ENCODE results near the gene SLC35A2.

Gene SLC35A2

DNA sequence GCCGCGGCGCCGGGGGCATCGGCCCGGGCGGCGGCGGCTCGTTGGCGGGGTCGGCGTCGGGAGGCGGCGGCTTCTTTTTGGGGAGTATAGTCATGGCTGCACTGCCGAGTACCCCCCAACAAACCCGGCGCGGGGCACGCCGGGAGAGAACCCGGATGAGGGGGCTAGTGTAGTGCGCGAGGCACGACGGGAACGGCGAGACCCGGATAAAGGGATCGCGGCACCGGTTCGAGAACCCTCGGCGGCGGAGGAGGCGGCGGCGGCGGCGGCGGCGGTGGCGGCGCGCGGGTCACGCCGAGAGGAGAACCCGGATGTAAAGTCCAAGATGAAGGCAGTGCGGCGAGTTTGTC is 46.0 kb upstream of the SLC35A2 start, which contains the start of gene OTUD5:
Gene OTUD5, minus strand, starts transcription at position 131 of the 350 bp plus-strand sequence. Its CDS starts 37 bp downstream, at position 94.
- H3K9me3 ChIP-seq (ENCODE audit: severe bottlenecking) = no peaks in the 10 kb centered on the region
- peaks cover 11% of the 10 kb centered on the region; the same call in 1 of the 2 replicates for H3K36me3 ChIP-seq (ENCODE audit: low read depth)
- peak within 1 kb of the TSS; percentile 50 for H3K4me3 ChIP-seq (ENCODE audit: severe bottlenecking)
- no peak for DNase-seq (ENCODE audit: low spot score)
- peak within 1 kb of the TSS; percentile 78 for H3K27ac ChIP-seq (ENCODE audit: poor library complexity, severe bottlenecking)
- no peaks in the 10 kb centered on the region for H3K4me1 ChIP-seq (ENCODE audit: insufficient read depth, poor library complexity, severe bottlenecking)
- H3K27me3 ChIP-seq (ENCODE audit: insufficient read depth, poor library complexity, severe bottlenecking) = no peaks in the 10 kb centered on the region
- TF ChIP-seq, protein P1, sequence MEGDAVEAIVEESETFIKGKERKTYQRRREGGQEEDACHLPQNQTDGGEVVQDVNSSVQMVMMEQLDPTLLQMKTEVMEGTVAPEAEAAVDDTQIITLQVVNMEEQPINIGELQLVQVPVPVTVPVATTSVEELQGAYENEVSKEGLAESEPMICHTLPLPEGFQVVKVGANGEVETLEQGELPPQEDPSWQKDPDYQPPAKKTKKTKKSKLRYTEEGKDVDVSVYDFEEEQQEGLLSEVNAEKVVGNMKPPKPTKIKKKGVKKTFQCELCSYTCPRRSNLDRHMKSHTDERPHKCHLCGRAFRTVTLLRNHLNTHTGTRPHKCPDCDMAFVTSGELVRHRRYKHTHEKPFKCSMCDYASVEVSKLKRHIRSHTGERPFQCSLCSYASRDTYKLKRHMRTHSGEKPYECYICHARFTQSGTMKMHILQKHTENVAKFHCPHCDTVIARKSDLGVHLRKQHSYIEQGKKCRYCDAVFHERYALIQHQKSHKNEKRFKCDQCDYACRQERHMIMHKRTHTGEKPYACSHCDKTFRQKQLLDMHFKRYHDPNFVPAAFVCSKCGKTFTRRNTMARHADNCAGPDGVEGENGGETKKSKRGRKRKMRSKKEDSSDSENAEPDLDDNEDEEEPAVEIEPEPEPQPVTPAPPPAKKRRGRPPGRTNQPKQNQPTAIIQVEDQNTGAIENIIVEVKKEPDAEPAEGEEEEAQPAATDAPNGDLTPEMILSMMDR (IDR thresholded peaks at IDR 0.05; ENCODE audit: poor library complexity, severe bottlenecking) = no peak
- peak; percentile 55 for ATAC-seq (ENCODE audit: low read depth)

DNA sequence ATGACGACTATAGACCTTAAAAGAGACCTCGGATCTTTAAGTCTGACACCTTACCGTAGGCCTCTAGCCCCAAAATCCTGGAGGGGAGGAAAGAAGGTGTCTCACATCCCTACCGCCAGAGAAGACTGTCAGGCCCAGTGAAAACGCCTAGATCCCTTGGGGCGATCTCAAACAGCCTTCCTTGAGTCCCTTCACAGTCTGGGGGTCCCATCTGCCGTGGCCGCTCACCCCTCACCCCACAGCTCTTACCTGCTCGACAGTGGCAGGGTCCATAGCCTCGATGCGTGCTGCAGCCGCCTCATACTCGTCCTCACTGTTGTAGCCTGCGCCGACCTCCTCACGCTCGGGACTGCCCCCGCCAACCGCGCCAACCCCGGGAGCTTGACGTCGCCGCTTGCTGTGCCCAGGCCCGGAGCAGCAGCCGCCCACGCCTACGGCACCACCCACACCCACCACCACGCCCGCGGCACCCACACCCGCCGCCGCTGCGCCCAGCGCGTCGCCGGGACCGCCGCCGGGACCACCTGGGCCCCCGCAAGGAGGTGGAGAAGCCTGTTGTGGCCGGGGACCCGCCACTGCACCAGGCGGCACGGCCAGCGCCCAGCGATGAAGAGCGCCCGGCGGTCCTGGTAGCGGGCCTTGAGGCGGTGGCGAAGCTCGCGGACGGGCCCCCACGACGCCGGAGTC is 45.4 kb upstream of the SLC35A2 start:
- TF ChIP-seq, protein P1 (IDR thresholded peaks at IDR 0.05; ENCODE audit: poor library complexity, severe bottlenecking) = no peak
- H3K9me3 ChIP-seq (ENCODE audit: severe bottlenecking) = no peaks in the 10 kb centered on the region

DNA sequence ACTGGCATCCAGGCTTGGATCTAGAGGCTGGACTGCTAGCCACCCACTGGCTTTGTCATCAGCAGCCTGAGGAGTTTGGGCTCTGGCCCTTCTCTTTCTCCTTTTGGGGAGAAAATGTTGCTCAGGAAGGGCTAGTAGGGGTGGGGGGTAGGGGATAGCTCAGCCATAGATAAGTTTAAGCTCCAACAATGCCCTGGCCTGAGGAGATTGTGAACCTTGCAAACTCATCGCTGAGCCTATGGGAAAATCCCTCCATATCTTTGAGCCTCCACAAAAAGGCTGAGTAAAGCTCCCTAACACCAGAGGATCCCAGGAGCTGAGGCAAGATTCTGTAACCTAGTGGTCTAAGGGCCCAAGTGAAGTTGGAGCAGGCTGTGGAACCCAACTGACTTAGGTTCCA is 37.1 kb upstream of the SLC35A2 start:
- DNase-seq (ENCODE audit: low spot score) = no peak
- Histone ChIP-seq H3K9me3 (ENCODE audit: severe bottlenecking) (no peaks in the 10 kb centered on the region), H3K27ac (ENCODE audit: poor library complexity, severe bottlenecking) (no peak overlapping the region), H3K4me3 (ENCODE audit: severe bottlenecking) (no peak overlapping the region), H3K36me3 (ENCODE audit: low read depth) (0 out of 2 replicates have a peak, but pooled peaks cover 5% of the 10 kb centered on the region), H3K27me3 (ENCODE audit: insufficient read depth, poor library complexity, severe bottlenecking) (no peaks in the 10 kb centered on the region), H3K4me1 (ENCODE audit: insufficient read depth, poor library complexity, severe bottlenecking) (no peaks in the 10 kb centered on the region)
- TF ChIP-seq, protein P1 (IDR thresholded peaks at IDR 0.05; ENCODE audit: poor library complexity, severe bottlenecking) = no peak
- ATAC-seq (ENCODE audit: low read depth) = no peak

More for the DNA sequence above, 45.4 kb upstream of the SLC35A2 start:
- peak overlapping the region; percentile 50 for H3K4me3 ChIP-seq (ENCODE audit: severe bottlenecking)
- peak overlapping the region; percentile 78 for H3K27ac ChIP-seq (ENCODE audit: poor library complexity, severe bottlenecking)
- no peaks in the 10 kb centered on the region for H3K27me3 ChIP-seq (ENCODE audit: insufficient read depth, poor library complexity, severe bottlenecking)
- no peaks in the 10 kb centered on the region for H3K4me1 ChIP-seq (ENCODE audit: insufficient read depth, poor library complexity, severe bottlenecking)
- ATAC-seq (ENCODE audit: low read depth) (no peak), DNase-seq (ENCODE audit: low spot score) (no peak)
- H3K36me3 ChIP-seq (ENCODE audit: low read depth) = peaks cover 15% of the 10 kb centered on the region; the same call in 1 of the 2 replicates

DNA sequence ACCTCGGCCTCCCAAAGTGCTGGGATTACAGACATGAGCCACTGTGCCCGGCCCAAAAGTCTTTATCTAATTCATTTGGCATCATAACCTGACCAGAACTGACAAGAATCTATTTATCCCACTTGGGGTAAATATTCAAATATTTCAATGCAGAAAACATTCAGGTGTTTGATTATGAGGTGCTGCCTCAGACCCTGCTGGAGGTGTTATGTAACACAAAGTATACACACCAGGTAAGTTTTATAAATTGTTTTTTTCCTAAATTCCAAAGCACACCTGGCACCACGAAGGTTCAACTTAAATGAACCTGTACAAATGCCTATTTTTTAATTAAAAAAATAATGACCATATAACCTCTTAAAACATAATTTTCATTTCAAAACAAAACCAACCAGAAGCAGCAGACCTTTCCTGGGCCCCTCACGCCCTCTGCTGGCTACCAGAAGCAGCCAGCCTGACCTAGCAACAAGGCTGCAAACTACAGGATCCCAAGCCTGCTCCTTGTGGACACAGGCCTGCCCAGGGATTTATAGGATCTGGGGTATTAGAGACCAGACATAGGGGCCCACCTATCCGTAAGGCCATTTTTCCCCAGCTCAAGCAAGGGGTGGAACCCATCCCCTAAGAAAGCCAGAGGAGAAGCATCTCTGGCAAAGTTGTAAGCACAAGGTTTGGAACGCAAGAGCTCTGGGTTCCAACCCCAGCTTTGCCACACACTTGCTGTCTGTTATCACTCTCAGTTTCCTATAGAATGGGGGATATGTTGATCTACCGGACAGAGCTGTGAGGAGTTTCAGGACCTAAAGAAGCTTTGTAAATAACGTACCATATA is 34.3 kb upstream of the SLC35A2 start:
- ATAC-seq (ENCODE audit: low read depth) (peak; percentile 72; the same call in 2 of the 3 replicates), DNase-seq (ENCODE audit: low spot score) (no peak)
- H3K4me1 ChIP-seq (ENCODE audit: insufficient read depth, poor library complexity, severe bottlenecking) = no peaks in the 10 kb centered on the region
- no peak overlapping the region for H3K4me3 ChIP-seq (ENCODE audit: severe bottlenecking)
- TF ChIP-seq, protein P1 (IDR thresholded peaks at IDR 0.05; ENCODE audit: poor library complexity, severe bottlenecking) = peak; percentile 69
- no peak overlapping the region for H3K27ac ChIP-seq (ENCODE audit: poor library complexity, severe bottlenecking)
- no peaks in the 10 kb centered on the region for H3K9me3 ChIP-seq (ENCODE audit: severe bottlenecking)
- no peaks in the 10 kb centered on the region for H3K27me3 ChIP-seq (ENCODE audit: insufficient read depth, poor library complexity, severe bottlenecking)
- H3K36me3 ChIP-seq (ENCODE audit: low read depth) = peaks cover 7% of the 10 kb centered on the region; the same call in 1 of the 2 replicates
